Activated T-cell treated with anti-CD3 and anti-CD28 coated beads, Interleukin-2, amount 50 U/mL, for 24 hours (primary cell): ENCODE data around the gene ZDHHC4.
"Not testable (repeated sequence)": the region's sequence is repeated elsewhere in the genome, so short reads cannot be mapped to it uniquely, and the experiment has no call there.

Source experiments
- DNase-seq: peaks from one replicate; pipeline ENCODE4 v3.0.0-alpha.2; 2020
- H3K27ac Mint-ChIP-seq: 2 replicates; pipeline ENCODE4 v1.8.0; 2020; ENCODE audit warnings: mild to moderate bottlenecking, mixed read lengths
- H3K27me3 Mint-ChIP-seq: 2 replicates; pipeline ENCODE4 v1.8.0; 2020; ENCODE audit warnings: mixed read lengths
- H3K36me3 Mint-ChIP-seq: 2 replicates; pipeline ENCODE4 v1.8.0; 2020; ENCODE audit warnings: low read depth, mixed read lengths
- H3K4me1 Mint-ChIP-seq: 2 replicates; pipeline ENCODE4 v1.8.0; 2020; ENCODE audit warnings: low read depth, mixed read lengths
- H3K4me3 Mint-ChIP-seq: 2 replicates; pipeline ENCODE4 v1.8.0; 2020; ENCODE audit warnings: mild to moderate bottlenecking, moderate library complexity, mixed read lengths
- H3K9me3 Mint-ChIP-seq: 2 replicates; pipeline ENCODE4 v1.8.0; 2020; ENCODE audit warnings: mixed read lengths

Gene ZDHHC4

DNA sequence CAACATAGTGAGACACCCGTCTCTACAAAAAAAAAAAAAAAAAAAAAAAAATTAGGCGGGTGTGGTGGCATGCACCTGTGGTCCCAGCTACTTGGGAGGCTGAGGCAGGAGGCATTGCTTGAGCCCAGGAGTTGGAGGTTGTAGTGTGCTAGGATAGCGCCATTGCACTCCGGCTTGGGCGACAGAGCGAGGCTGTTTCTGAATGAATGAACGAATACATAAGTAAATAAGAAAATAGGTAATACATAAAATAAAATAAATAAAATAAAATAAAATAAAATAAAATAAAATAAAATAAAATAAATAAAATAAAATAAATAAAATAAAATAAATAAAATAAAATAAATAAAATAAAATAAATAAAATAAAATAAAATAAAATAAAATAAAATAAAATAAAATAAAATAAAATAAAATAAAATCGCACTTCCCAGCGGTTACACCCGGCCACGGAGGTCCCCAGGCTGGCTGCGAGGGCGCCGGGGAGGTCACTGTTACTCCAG, 336 bp upstream of the ZDHHC4 start:
- H3K4me3 Mint-ChIP-seq = peak overlapping the region; percentile 84
- DNase-seq = not testable (repeated sequence)

DNA sequence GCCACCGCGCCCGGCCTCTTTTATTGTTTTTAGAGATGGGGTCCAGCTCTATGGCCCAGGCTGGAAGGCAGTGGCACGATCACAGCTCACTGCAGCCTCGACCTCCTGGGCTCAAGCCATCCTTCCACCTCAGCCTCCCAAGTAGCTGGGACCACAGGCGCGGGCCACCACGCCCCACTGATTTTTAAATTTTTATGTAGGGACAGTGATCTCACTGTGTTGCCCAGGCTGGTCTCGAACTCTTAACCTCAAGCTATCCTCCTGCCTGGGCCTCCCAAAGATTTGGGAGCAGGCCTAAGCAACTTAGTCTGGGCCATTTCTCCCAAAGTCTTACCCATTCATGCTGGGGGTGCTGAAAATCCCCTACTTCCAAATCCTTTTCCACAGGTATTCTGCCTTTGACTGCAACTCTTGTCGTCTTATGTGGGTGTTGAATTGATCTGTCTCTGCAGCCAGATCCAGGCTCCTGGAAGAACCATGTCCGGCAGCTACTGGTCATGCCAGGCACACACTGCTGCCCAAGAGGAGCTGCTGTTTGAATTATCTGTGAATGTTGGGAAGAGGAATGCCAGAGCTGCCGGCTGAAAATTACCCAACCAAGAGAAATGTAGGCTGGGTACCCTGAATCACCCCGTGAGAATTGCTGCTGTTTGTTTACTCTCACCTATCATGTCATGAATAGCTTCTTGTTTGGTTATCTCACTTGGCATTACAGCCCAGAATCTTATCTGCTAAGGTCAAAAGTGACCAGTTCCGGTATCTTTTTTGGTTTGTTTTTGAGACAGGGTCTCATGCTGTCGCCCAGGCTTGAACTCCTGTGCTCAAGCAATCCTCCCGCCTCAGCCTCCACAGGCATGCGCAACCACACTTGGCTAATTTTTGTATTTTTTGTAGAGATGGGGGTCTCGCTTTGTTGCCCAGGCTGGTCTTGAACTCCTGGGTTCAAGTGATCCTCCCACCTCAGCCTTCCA, 1.1 kb downstream of the ZDHHC4 start:
- Mint-ChIP-seq H3K27ac (peak overlapping the region; percentile 93), H3K9me3 (no peaks in the 10 kb centered on the region), H3K4me3 (peak overlapping the region; percentile 84), H3K36me3 (peaks cover 44% of the 10 kb centered on the region), H3K4me1 (peaks cover 34% of the 10 kb centered on the region), H3K27me3 (no peaks in the 10 kb centered on the region)
- DNase-seq = no peak

More for the DNA sequence above, 336 bp upstream of the ZDHHC4 start:
- not testable (repeated sequence) for H3K9me3 Mint-ChIP-seq, H3K27me3 Mint-ChIP-seq
- Mint-ChIP-seq H3K36me3 (peaks cover 29% of the 10 kb centered on the region), H3K27ac (peak overlapping the region; percentile 74), H3K4me1 (peaks cover 34% of the 10 kb centered on the region)

DNA sequence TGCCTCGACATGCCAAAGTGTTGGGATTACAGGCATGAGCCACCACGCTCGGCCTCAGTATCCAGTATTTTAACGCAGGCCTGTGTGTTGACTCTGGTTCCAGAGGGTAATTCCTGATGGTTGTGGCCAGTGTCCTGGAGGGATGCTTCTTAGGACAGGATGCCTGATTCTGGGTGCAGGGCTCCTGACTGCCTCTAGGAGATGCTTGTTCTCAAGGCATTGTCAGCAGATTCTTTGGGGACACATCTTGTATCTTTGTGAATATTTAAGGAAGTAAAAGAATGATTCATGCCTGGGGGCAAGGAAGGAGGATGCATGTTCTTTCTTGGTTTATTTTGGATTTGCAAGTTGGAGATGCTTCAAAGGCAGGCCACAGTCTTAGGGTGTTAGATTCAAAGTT, 2.2 kb downstream of the ZDHHC4 start:
- H3K4me3 Mint-ChIP-seq = peak overlapping the region; percentile 23
- peak overlapping the region; percentile 7 for H3K27ac Mint-ChIP-seq

GRCh38 chr7:6585746-6586432, 8.6 kb downstream of the ZDHHC4 start:
- H3K4me1 Mint-ChIP-seq = peaks cover 20% of the 10 kb centered on the region
- H3K27me3 Mint-ChIP-seq, H3K4me3 Mint-ChIP-seq, H3K27ac Mint-ChIP-seq, DNase-seq, H3K9me3 Mint-ChIP-seq: not testable (repeated sequence)
- H3K36me3 Mint-ChIP-seq = peaks cover 84% of the 10 kb centered on the region

More for the DNA sequence above, 2.2 kb downstream of the ZDHHC4 start:
- Mint-ChIP-seq H3K36me3 (peaks cover 53% of the 10 kb centered on the region), H3K27me3 (no peaks in the 10 kb centered on the region), H3K9me3 (no peaks in the 10 kb centered on the region), H3K4me1 (peaks cover 34% of the 10 kb centered on the region)
- DNase-seq = no peak

DNA sequence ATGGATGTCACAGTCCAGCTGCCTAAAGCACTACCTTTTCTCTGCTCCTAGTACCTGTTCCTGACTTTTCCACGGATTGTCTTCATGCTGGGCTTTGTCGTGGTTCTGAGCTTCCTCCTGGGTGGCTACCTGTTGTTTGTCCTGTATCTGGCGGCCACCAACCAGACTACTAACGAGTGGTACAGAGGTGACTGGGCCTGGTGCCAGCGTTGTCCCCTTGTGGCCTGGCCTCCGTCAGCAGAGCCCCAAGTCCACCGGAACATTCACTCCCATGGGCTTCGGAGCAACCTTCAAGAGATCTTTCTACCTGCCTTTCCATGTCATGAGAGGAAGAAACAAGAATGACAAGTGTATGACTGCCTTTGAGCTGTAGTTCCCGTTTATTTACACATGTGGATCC, 11.3 kb downstream of the ZDHHC4 start:
- H3K27ac Mint-ChIP-seq = peak overlapping the region; percentile 27
- peaks cover 81% of the 10 kb centered on the region for H3K36me3 Mint-ChIP-seq
- H3K9me3 Mint-ChIP-seq = no peaks in the 10 kb centered on the region
- DNase-seq = no peak
- no peak overlapping the region for H3K4me3 Mint-ChIP-seq
- H3K4me1 Mint-ChIP-seq = peaks cover 25% of the 10 kb centered on the region
- no peaks in the 10 kb centered on the region for H3K27me3 Mint-ChIP-seq

- H3K27me3 Mint-ChIP-seq = no peaks in the 10 kb centered on the region
- H3K9me3 Mint-ChIP-seq = no peaks in the 10 kb centered on the region
- no peak for DNase-seq
- peaks cover 27% of the 10 kb centered on the region for H3K4me1 Mint-ChIP-seq
- H3K4me3 Mint-ChIP-seq = peak overlapping the region; percentile 66
- H3K27ac Mint-ChIP-seq = peak overlapping the region; percentile 66
- H3K36me3 Mint-ChIP-seq = peaks cover 82% of the 10 kb centered on the region
Measured at GRCh38 chr7:6589151-6589828, 12.0 kb downstream of the ZDHHC4 start.

DNA sequence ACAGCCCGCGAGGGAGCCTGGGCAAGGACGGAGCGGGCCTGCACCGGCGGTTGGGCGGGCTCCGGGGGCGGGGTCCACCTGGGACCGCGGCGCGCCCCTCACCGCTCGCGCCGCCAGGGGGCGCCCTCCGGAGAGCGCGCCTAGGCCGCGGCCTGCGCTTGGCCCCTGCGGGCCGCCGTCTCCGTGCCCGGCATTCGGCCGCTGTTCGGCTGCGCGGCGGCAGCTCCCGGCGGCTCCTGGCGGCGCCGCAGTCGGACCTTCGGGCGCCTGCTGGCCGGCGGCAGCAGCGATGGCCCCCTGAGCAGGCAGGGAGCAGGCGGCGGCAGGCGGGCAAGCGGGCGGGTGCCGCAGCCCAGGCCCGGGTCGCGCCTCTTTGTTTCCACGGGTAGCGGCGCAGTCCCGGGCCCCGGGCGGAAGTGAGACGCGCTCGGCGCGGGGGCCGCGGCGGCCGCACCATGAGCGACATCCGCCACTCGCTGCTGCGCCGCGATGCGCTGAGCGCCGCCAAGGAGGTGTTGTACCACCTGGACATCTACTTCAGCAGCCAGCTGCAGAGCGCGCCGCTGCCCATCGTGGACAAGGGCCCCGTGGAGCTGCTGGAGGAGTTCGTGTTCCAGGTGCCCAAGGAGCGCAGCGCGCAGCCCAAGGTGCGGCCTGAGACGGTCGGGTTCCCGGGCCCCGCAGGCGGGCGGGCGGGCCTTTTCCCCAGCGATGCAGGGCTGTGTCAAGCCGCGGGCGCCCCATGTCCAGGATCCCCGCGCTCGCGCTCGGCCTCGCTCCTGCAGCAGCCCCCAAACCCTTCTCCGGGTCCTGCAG, 12.8 kb downstream of the ZDHHC4 start, which contains the start of gene INTS15:
Gene INTS15 (plus strand): TSS at position 193 of the 816 bp plus-strand sequence. CDS start 263 bp downstream, at position 456.
- Mint-ChIP-seq H3K36me3 (peaks cover 82% of the 10 kb centered on the region), H3K27ac (peak within 1 kb of the TSS; percentile 90), H3K4me3 (peak within 1 kb of the TSS; percentile 89), H3K27me3 (no peaks in the 10 kb centered on the region), H3K9me3 (no peaks in the 10 kb centered on the region), H3K4me1 (peaks cover 28% of the 10 kb centered on the region)
- DNase-seq = peak; percentile 91

DNA sequence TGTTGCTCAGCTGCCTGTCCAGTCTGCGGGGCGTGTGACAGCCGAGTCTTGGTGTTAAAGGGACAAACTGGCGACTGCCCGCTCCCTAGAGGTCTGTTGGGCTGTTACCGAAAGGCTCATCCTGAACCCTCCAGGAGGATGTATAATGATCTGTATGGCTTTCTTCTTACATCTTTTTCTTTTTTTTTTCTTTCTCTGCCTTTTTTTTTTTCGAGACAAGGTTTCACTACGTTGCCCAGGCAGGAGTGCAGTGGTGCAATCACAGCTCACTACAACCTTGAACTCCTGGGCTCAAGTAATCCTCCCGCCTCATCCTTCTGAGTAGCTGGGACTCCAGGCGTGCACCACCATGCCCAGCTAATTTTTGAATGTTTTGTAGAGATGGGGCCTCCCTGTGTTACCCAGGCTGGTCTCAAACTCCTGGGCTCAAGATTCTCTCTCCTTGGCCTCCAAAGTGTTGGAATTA, 13.4 kb downstream of the ZDHHC4 start:
- Mint-ChIP-seq H3K27ac (peak overlapping the region; percentile 90), H3K4me3 (peak overlapping the region; percentile 89), H3K4me1 (peaks cover 28% of the 10 kb centered on the region), H3K27me3 (no peaks in the 10 kb centered on the region), H3K9me3 (no peaks in the 10 kb centered on the region), H3K36me3 (peaks cover 84% of the 10 kb centered on the region)
- DNase-seq = no peak

DNA sequence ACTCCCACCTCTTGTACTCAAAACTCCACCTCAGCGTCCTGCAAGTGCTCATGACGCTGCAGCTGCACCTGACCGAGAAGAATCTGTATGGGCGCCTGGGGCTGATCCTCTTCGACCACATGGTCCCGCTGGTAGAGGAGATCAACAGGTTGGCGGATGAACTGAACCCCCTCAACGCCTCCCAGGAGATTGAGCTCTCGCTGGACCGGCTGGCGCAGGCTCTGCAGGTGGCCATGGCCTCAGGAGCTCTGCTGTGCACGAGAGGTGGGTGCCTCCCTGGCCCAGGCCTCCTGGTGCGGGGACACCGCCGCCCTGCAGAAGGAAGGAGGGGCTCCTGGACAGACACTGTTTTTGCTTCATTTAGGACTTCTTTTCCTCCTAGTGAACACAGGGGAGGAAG, 22.8 kb downstream of the ZDHHC4 start:
- Mint-ChIP-seq H3K4me1 (peaks cover 2% of the 10 kb centered on the region), H3K27me3 (no peaks in the 10 kb centered on the region), H3K27ac (peak overlapping the region; percentile 4), H3K36me3 (peaks cover 88% of the 10 kb centered on the region), H3K9me3 (no peaks in the 10 kb centered on the region), H3K4me3 (no peak overlapping the region)
- no peak for DNase-seq

GRCh38 chr7:6604458-6604857, 27.2 kb downstream of the ZDHHC4 start:
- H3K36me3 Mint-ChIP-seq = peaks cover 78% of the 10 kb centered on the region
- H3K27me3 Mint-ChIP-seq = no peaks in the 10 kb centered on the region
- no peak overlapping the region for H3K4me3 Mint-ChIP-seq
- no peak for DNase-seq
- H3K4me1 Mint-ChIP-seq = peaks cover 2% of the 10 kb centered on the region
- no peaks in the 10 kb centered on the region for H3K9me3 Mint-ChIP-seq
- H3K27ac Mint-ChIP-seq = no peak overlapping the region

DNA sequence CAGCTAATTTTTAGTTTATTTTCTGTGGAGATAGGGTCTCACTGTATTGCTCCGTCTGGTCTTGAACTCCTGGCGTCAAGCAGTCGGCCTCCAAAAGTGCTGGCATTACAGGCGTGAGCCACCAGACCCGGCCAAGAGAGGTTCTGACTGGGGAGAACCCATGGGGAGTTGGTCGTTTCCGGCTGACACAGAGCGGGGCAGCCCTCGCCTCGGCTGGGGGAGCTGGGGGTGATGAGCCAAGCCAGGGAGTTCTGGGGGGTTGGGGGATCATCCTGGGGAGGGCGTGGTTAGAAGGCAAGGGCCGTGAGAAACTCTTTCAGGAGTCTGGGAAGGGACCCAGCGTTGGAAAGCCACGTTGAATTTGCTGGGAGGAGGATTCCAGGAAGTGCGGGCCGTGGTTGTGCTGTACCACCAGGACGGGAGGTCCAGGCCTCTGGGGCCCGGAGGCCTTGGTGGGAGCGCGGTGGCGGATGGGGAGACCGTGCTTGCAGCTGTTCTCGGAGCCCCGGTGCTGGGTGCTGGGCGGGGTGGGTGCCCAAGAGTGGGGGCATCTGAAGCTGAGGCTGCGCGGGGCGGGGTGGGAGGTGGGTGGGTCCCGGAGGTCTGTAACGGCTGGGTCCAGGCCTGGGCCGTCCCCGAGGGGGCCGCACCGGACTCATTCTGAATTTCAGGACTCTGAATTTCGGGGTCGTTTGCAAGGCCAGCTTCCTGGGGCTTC, 29.8 kb downstream of the ZDHHC4 start:
- H3K9me3 Mint-ChIP-seq = no peaks in the 10 kb centered on the region
- H3K4me3 Mint-ChIP-seq = no peak overlapping the region
- peaks cover 2% of the 10 kb centered on the region for H3K4me1 Mint-ChIP-seq
- no peak for DNase-seq
- no peak overlapping the region for H3K27ac Mint-ChIP-seq
- H3K27me3 Mint-ChIP-seq = no peaks in the 10 kb centered on the region
- H3K36me3 Mint-ChIP-seq = peaks cover 68% of the 10 kb centered on the region

- H3K4me3 Mint-ChIP-seq = no peak overlapping the region
- no peak overlapping the region for H3K27ac Mint-ChIP-seq
- H3K9me3 Mint-ChIP-seq = no peaks in the 10 kb centered on the region
- DNase-seq = no peak
- peaks cover 62% of the 10 kb centered on the region for H3K36me3 Mint-ChIP-seq
- no peaks in the 10 kb centered on the region for H3K4me1 Mint-ChIP-seq
- H3K27me3 Mint-ChIP-seq = no peaks in the 10 kb centered on the region
Measured at GRCh38 chr7:6607651-6608051, 30.4 kb downstream of the ZDHHC4 start.

- no peak for DNase-seq
- no peaks in the 10 kb centered on the region for H3K27me3 Mint-ChIP-seq
Measured at GRCh38 chr7:6608081-6608480, 30.8 kb downstream of the ZDHHC4 start.

More at GRCh38 chr7:6608081-6608480, 30.8 kb downstream of the ZDHHC4 start:
- Mint-ChIP-seq H3K9me3 (no peaks in the 10 kb centered on the region), H3K4me3 (no peak overlapping the region), H3K4me1 (no peaks in the 10 kb centered on the region), H3K27ac (no peak overlapping the region), H3K36me3 (peaks cover 57% of the 10 kb centered on the region)
